Ramos (cell line): Measurements from ENCODE around the gene NUDT19.
"Not testable (repeated sequence)": the region's sequence is repeated elsewhere in the genome, so short reads cannot be mapped to it uniquely, and the experiment has no call there.

Source experiments
- in situ Hi-C: fragments of 300-500 bp; cut with MboI; formaldehyde crosslinking; loops from one replicate; pipeline ENCODE4 v1.14.3; 2022; ENCODE audit warnings: low sequenced_read_pairs; ENCODE audit not compliant: unreplicated experiment

The NUDT19 gene

DNA sequence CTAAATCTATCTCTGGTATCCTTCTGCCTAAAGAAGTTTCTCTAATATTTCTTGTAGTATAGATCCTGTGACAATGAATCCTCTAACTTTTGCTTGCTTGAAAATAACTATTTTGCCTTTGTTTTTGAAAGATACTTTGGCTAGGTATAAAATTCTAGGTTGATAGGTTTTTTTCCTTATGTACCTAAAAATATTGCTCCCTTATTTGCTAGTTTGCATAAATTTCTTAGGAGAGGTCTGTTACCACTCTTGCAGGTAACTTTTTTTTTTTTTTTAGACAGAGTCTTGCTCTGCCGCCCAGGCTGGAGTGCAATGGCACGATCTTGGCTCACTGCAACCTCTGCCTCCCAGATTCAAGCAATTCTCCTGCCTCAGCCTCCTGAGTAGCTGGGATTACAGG is 12.4 kb downstream of the NUDT19 start:
- in situ Hi-C loops = not testable (repeated sequence)

DNA sequence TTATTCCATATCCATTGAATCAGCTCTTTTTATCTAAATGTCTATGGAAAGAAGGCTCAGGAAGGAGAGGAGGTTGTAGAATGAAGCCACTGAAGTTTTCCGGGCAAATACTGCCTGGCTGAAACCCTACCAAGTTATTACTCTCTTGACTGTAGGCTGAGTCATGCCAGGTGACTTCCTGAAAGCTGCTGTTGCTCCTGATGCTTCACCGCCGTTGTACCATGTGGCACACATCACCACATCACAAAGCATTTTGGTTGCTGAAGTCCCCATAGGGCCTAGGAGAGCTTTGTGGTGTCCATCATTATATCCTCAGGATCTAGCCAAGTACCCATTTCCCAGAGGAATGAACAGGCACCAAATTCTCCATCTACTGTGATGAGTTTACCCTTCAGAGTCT is 16.8 kb downstream of the NUDT19 start:
- in situ Hi-C loops = no loop called here

DNA sequence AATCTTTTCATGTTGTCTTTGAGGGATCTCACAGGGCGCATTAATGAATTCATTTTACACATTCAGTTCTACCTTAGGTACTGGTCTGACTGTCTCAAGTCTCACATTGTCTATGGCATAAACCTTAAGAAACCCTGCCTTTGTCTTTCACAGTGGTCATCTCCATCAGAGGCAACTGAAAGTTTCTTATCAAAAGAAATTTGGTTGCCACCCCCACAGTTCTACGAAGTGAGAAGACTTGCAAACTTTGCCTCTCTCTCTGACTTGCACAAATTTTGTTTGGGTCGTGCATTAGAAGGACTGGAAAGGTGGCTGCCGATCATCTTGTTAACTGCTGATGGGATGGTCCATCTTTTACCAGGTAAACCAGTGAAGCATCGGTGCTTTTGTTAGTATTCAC is 17.4 kb downstream of the NUDT19 start:
- in situ Hi-C loops = no loop called here

- in situ Hi-C loops = no loop called here
Observed at GRCh38 chr19:32711747-32712146, 20.1 kb downstream of the NUDT19 start.

GRCh38 chr19:32716203-32716602 is 24.6 kb downstream of the NUDT19 start:
- in situ Hi-C loops = not testable (repeated sequence)

- in situ Hi-C loops = no loop called here
Observed at GRCh38 chr19:32717496-32717895, 25.9 kb downstream of the NUDT19 start.

DNA sequence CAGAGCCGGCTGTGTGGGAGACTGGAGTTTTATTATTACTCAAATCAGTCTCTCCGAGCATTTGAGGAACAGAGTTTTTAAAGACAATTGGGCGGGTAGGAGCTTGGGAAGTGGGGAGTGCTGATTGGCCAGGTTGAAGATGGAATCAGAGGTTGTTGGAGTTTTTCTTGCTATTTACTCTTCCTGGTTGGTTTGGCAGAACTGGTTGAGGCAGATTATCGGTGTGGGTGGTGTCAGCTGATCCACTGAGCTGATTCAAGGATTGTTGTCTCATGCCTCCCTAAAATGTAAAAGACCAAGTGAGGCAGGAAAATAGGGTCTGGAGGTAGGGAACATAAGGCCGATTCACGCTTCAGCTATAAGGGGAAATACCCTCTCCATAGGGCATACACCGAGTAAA is 26.7 kb downstream of the NUDT19 start:
- in situ Hi-C loops = no loop called here

DNA sequence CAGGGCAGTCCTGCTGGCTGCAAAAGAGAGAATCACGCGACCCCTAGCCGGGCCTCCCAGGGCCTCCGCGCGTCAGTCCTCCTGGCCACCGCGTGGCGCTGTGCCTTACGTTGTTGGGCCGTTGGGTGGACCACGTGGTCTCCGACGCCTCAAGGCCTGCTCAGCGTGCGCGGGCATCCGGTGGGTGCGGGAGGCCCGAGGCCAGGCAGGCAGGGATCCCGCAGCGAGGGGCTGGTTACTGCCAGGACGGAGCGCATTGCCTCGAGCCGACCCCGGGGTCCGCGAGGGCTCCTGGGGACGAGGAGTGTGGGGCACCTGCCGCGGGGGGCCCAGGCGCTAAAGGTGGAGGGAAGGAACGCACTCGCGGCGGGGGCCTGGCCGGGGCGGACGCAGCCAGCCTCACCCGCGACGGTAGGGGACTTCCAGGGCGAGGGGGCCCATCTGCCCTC is 28.0 kb downstream of the NUDT19 start, which contains the start of gene TDRD12:
Gene TDRD12, plus strand, starts transcription at position 157 of the 449 bp plus-strand sequence. CDS start 306 bp downstream, outside the sequence.
- in situ Hi-C loops = no loop called here

DNA sequence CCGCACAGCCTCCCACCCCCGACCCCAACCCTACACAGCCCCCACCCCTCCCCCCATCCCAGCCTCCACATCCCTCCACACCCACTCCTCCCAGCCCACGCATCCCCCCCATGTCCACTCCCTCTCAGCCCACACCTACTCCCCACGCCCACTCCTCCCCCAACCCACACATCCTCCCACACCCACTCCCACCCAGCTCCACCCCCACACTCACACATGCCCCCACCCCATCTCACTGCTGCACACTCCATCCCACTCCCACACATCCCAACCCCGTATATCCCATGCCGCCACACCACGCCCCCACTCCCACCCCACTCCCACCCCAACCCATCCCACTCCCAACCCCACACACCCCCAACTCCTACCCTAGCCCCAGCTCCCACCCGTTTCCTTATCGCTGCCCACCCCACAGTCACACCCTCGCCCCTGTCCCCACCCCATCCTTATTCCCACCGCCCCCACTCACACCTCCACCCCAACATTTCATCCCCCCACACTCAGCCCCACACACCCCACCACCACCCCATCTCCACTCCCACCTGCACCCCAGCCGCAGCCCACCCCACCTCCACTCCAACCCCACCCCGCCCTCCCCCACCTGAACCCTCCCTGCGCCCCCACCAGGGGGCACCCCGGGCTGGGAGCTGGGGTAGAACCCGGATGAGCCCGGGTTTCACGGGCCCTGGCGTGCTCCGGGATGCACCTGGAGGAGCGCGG is 28.8 kb downstream of the NUDT19 start:
- in situ Hi-C loops = no loop called here

- in situ Hi-C loops = no loop called here
Observed at GRCh38 chr19:32720936-32721250, 29.3 kb downstream of the NUDT19 start.

DNA sequence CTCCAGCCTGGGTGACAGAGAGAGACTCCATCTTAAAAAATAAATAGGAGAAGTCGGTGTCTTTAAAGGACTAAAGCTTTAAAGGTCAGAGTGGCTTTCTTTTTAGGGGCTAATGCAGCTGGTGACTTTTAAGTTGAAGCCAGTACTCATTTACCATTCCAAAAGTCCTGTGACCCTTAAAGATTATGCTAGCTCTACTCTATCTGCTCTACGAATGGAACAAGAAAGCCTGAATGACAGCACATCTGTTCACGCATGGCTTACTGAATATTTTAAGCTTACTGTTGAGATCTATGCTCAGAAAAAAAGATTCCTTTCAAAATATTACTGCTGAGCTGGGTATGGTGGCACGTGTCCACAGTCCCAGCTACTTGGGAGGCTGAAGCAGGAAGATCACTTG is 44.3 kb downstream of the NUDT19 start:
- in situ Hi-C loops = no loop called here

GRCh38 chr19:32743021-32743420 is 51.4 kb downstream of the NUDT19 start:
- in situ Hi-C loops = no loop called here

GRCh38 chr19:32743447-32743846 is 51.8 kb downstream of the NUDT19 start:
- in situ Hi-C loops = no loop called here

- in situ Hi-C loops = no loop called here
Observed at GRCh38 chr19:32744555-32745325, 53.1 kb downstream of the NUDT19 start.

DNA sequence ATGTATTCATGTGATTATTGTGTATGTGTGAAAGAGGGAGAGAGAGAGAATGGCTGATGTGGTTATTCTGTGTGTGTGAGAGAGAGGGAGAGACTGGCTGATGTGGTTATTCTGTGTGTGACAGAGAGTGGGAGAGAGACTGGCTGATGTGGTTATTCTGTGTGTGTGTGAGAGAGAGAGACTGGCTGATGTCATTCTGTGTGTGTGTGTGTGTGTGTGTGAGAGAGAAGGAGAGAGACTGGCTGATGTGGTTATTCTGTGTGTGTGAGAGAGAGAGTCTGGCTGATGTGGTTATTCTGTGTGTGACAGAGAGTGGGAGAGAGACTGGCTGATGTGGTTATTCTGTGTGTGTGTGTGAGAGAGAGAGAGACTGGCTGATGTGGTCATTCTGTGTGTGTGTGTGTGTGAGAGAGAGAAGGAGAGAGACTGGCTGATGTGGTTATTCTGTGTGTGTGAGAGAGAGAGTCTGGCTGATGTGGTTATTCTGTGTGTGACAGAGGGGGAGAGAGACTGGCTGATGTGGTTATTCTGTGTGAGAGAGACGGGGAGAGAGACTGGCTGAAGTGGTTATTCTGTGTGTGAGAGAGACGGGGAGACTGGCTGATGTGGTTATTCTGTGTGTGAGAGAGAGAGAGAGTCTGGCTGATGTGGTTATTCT is 54.1 kb downstream of the NUDT19 start:
- in situ Hi-C loops = not testable (repeated sequence)

- in situ Hi-C loops = not testable (repeated sequence)
Observed at GRCh38 chr19:32746631-32747196, 55.1 kb downstream of the NUDT19 start.

DNA sequence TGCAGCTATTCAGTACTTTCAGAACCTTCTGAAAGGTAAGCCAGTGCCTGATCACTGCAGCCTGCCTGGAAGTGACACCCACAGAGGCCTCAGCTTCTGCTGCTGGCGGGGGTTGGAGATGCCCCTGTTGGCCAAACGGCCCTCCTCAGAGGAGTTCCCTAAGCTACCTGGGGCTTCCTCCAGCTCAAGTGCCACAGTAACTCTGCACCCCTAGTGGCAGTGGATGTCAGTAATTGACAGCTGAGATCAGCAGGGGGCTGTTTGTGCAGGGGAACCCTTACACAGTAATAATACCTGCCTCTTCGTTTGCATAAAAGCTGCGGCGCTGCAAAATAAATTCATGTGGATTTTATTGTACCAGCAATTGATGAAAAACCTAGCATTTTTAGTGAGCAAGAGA is 56.9 kb downstream of the NUDT19 start:
- in situ Hi-C loops = no loop called here

GRCh38 chr19:32748948-32749347 is 57.3 kb downstream of the NUDT19 start:
- in situ Hi-C loops = no loop called here

- in situ Hi-C loops = no loop called here
Observed at GRCh38 chr19:32749361-32749760, 57.7 kb downstream of the NUDT19 start.

DNA sequence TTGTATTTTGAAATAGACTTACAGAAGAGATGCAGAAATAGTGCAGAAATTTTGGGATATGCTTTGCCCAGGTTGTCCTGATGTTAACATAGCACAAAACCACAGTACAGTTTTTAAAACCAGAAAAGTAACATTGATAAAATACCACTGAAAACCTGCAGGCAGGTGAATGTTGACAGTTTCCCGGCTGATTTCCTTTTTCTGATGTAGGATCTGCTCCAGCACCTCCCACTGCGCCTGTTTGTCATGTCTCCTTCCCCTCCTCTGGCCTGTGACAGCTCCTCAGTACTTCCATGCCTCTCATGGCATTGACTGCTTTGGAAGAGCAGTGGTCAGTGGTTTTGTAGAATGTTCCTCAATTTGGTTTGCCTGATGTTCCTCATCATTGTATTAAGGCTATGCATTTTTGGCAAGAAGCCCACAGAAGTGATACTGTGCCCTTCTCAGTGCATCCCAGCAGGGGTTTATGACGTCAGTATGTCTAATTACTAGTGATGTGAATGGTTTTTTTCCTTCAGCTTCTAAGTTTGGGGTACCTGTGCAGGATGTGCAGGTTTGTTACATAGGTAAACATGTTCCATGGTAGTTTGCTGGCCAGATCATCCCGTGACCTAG is 58.9 kb downstream of the NUDT19 start:
- in situ Hi-C loops = no loop called here
